Hepatocyte (in vitro differentiated cells): Measurements from ENCODE around the gene NPIPA1.
"Not testable (repeated sequence)": the region's sequence is repeated elsewhere in the genome, so short reads cannot be mapped to it uniquely, and the experiment has no call there.

Experiments used
- CTCF ChIP-seq: fragments of 200-600 bp; sonication (generic); IDR thresholded peaks from 2 replicates; pipeline ENCODE4 v1.5.1; 2016; ENCODE audit warnings: antibody characterized with exemption, mild to moderate bottlenecking; ENCODE audit not compliant: poor library complexity
- EZH2 ChIP-seq: fragments of 200-600 bp; sonication (generic); IDR thresholded peaks from 2 replicates; pipeline ENCODE4 v1.6.1; 2016; ENCODE audit warnings: antibody characterized with exemption, mild to moderate bottlenecking, borderline replicate concordance
- EZH2phosphoT487 ChIP-seq: fragments of 200-600 bp; sonication (generic); IDR thresholded peaks from one replicate; pipeline ENCODE4 v1.6.1; 2018; ENCODE audit warnings: antibody characterized with exemption, mild to moderate bottlenecking, low read depth, moderate library complexity; ENCODE audit not compliant: unreplicated experiment, severe bottlenecking

GRCh38 chr16:14942686-14943085, 5.4 kb downstream of the NPIPA1 start:
- not testable (repeated sequence) for TF ChIP-seq CTCF, EZH2, EZH2phosphoT487
